HG03039 (cell line): Measurements from ENCODE around the gene ZNF397.
A peak's percentile ranks its signal among the peaks of the same experiment; 100 is the strongest.
"Not testable (repeated sequence)": the region's sequence is repeated elsewhere in the genome, so short reads cannot be mapped to it uniquely, and the experiment has no call there.

ENCODE experiments used
- ATAC-seq: cut with Tn5 transposase; IDR thresholded peaks from one replicate; pipeline ENCODE4 v1.9.1; 2021; ENCODE audit warnings: mild to moderate bottlenecking, moderate library complexity; ENCODE audit not compliant: unreplicated experiment

ZNF397 gene

GRCh38 chr18:35240664-35241447 lies at the start of gene ZNF397:
Gene ZNF397 (plus strand): TSS chr18:35241034. CDS start chr18:35242471, 1,437 bp downstream.
- peak; percentile 100 for ATAC-seq

GRCh38 chr18:35191698-35192025 lies 49.2 kb upstream of the ZNF397 start:
- no peak for ATAC-seq

DNA sequence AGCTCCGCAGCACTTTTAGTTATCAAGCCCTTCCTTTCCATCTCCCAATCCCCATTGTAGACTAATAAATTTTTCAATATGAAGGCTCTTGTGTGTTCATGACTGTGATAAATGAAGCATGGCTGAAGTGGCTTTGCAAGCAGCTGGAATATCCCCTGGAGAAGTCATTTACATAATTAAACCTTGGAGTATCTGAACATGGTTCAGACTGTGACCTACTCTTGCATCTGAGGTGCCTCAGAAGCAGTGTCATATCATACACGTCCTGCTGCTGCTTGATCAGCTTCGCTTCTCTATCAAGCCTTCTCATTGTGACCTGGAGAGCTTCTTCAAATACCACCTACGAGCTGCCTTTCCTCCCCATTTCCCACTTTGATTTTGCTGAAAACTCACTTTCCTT lies 48.4 kb upstream of the ZNF397 start:
- no peak for ATAC-seq

DNA sequence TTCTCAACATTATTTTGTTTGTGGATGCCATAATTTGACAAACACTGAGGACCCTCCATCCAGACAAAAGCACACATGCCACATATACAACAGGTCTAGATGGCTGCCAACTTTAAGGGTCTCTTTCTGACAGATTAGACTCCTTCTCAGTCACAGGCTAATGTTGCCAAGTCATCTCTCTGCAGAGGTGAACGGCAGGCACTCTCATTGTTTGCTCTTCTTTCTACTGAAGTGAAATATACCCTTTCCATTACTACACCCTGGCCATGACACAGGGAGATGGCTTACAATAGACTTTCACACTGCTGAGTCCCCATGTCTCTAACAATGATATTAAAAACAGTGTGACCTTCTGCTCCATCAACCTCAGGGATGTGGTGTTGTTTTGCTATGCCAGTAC lies 47.5 kb upstream of the ZNF397 start:
- no peak for ATAC-seq

DNA sequence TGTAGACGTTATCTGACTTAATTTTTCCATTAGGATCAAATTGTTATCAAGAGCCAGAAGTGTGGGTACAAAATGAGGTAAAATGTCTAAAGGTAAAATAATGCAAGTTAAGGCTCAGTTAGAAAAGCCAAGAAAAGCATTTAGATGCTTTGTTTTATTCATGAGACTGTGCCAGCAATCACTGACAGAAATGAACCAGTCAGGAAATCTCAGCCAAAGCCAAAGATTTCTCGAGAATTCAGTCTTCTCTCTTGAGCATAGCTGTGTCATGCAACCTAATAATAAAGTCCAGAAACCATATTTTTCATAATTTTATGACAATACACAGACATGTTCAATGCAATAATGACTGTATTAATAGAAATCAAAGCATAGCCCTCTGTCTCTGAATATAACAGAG lies 43.5 kb upstream of the ZNF397 start:
- ATAC-seq = no peak

DNA sequence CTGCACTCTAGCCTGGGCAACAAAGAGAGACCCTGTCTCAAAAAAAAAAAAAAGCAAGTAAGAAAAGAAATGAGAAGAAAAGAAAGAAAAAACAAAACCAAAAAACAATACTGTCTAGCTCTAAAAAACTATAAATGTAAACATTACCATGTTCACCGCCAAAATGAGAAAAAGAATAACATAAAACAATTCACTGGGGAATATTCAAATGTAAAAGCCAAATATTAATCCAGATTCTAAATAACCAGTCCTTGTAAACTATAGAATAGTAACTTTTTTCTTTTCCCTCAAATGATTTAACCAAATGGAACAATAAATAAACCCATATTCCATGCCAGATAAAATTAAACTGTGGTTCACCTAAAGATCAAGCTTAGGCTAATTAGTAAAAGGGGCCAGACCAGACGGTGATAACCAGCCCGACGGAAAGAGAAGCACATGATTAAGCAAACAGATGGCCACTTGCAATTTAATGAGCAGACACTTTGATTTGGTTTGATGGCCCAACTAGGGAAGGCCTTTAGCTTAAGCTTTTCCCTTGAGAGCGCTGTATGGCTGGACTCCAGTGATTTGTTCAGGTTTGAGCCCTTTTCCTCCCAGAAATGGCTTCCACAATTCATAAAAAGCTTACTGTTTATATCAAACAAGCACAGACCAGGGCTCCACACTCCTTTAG lies 39.4 kb upstream of the ZNF397 start:
- ATAC-seq = no peak

GRCh38 chr18:35203067-35203466 lies 37.8 kb upstream of the ZNF397 start:
- no peak for ATAC-seq

GRCh38 chr18:35205199-35205712 lies 35.6 kb upstream of the ZNF397 start:
- no peak for ATAC-seq

- ATAC-seq = not testable (repeated sequence)
Observed at GRCh38 chr18:35205746-35206458, 34.9 kb upstream of the ZNF397 start.

DNA sequence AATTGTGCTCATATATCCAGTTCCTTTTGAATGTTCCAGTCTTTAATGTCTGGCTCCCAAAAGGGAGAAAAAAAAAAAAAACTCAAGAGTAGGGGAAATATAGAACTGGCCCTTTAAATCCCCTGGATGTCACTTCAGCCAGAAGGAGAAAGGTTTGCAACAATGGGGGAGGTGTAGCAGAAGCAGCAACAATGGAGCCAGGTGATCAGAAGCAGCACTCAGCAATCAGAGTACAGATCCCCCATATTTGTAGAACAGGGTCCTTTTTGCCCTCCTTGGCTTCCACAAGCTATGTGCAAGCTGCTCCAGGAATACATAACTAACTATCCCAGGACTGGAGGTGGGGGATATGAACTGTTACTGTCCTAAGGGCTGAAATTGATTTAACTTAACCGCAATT lies 25.8 kb upstream of the ZNF397 start:
- ATAC-seq = no peak

DNA sequence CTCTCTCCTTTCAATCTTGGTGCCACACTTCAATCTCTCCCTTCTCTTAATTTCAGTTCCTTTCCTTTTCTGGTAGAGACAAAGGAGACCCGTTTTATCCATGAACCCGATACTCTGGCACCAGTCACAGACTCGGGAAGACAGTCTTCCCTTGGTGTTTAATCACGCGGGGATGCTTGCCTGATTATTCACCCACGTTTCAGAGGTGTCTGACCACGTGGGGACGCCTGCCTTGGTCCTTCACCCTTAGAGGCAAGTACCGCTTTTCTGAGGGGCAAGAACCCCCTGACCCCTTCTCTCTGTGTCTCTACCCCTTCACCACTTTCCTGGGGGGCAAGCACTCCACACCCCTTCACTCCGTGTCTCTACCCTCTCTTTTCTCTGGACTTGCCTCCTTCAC lies 24.2 kb upstream of the ZNF397 start:
- ATAC-seq = not testable (repeated sequence)

GRCh38 chr18:35219331-35219730 lies 21.5 kb upstream of the ZNF397 start:
- ATAC-seq = not testable (repeated sequence)

DNA sequence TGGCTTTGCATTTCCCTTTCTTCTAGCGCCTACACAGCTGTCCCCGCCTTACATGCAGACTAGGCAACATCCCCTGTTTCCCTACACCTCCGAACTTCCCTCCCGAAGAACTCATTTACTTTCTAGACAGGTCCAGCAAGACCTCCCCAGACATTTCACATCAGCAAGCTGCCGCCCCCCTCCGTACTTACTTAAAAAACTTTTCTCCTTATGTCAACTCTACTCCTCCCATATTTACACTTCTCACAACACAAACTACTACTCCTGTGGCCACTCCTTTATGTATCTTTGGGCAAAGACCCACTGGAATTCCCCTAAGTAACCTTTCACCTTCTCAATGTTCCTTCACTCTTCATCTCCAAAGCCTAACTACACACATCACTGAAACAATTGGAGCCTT lies 20.4 kb upstream of the ZNF397 start:
- no peak for ATAC-seq

DNA sequence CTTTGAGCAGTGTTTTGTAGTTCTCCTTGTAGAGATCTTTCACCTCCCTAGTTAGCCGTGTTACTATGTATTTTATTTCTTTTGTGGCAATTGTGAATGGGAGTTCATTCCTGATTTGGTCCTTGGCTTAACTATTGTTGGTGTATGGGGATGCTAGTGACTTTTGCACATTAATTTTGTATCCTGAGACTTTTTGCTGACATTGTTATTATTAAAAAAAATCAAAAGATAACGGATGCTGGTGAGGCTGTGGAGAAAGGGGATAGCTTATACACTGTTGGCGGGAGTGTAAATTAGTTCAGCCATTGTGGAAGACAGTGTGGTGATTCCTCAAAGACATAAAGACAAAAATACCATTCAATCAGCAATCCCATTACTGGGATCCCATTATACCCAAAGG lies 17.0 kb upstream of the ZNF397 start:
- ATAC-seq = no peak

DNA sequence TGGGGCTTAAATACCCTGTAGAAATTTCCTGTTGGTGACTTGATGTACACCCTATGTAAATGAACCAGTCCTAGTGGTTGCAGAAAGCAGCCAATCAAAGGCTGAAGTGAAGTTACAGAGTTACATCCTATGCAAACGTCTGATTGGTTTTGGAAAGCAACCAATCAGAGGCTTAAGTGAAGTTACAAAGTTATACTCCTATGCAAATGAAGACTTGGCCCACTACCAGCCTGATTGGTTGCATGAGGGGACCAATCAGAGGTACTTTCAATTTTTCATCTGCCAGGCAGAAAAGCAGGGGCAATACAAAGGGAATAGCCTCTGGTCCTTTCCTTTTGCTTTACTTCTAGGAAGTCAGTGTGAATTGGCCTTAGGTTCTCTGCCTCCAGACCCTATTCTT lies 13.6 kb upstream of the ZNF397 start:
- no peak for ATAC-seq

- ATAC-seq = peak; percentile 91
Observed at GRCh38 chr18:35231052-35231451, 9.8 kb upstream of the ZNF397 start.

GRCh38 chr18:35236571-35237363 lies 4.1 kb upstream of the ZNF397 start:
- ATAC-seq = no peak

GRCh38 chr18:35239314-35239713 lies 1.5 kb upstream of the ZNF397 start:
- no peak for ATAC-seq

DNA sequence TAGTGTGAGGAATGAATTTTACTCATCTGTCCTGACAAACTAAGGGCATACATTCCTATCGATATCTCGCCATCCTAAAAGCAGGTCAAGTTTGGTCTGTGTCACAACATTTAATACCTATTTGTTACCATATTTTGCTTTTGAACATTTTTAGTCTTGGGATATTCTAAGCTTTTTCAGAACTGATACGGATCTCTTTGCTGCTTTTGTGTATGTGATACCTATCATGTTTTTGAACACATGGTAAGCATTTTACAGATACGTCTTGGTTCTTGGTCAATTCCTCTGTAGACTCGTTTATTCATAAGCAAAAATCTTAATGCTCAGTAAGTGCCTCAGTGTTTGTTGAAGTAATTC lies 592 bp downstream of the ZNF397 start:
- ATAC-seq = no peak

GRCh38 chr18:35242426-35242825 lies 1.6 kb downstream of the ZNF397 start:
- ATAC-seq = no peak

- ATAC-seq = no peak
Observed at GRCh38 chr18:35244671-35245070, 3.8 kb downstream of the ZNF397 start.
